Measurements from ENCODE around the gene WWC1.
"Not testable (repeated sequence)": the region's sequence is repeated elsewhere in the genome, so short reads cannot be mapped to it uniquely, and the experiment has no call there.

Gene WWC1

DNA sequence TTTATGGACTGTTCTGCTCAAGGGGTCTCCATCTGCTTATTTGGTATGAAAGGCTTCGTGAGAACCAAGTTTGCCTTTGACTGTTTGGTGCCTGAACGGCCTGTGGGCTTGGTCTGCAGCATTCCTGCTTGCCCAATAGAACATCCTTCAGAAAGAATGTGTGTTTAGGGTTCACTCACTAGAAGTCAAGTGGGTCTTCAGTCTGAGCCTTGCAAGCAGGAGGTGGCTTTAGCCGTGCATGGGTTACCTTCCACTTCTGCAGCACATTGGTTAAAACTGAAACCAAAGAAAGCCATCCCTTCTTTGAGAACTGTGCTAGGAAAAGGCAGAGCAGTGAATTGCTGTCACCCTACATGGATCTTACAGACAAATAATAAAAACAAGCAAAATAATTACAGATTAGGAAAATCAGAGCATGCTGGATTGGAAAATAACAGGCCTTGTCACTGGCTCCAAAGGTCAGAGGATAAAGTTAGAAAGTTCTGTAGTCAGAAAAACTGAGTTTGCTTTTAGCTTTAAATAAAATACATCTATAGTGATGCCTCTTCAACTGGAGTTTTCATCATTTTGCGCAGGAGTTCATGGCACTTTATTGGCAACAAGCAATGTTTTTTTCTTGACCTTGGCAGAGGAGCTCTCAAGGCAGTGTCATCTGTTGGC lies 16.6 kb downstream of the WWC1 start:
- no peak for DNase-seq (ENCODE audit: low read depth, low spot score)

- no peak for DNase-seq (ENCODE audit: low read depth, low spot score)
These were observed 17.6 kb downstream of the WWC1 start for GRCh38 chr5:168308976-168309598.

GRCh38 chr5:168310541-168310940 lies 19.1 kb downstream of the WWC1 start:
- not testable (repeated sequence) for DNase-seq (ENCODE audit: low read depth, low spot score)

DNA sequence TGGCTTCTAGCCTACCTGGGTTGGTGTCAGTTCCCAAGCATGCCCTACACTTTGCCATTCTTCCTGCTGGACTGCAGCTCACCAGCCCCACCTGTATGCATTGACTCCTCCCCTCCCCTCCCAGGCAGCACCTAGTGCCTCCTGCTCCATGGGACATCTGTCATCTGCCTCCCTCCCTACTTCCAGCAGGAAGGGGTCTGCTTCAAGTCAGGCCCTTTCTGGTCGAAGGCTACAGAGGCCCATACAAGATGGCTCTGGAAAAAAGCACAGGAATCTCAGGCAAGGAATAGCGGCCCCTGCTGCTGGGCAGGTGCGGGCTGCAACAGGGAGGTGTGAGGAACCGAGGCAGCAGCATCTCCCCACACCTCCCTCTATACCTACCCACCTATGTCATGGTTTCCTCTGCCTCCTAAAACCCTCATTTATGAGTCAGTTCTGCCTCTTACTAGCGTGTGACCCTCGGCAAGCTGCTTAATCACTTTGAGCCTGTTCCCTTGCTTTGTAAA lies 19.7 kb downstream of the WWC1 start:
- DNase-seq (ENCODE audit: low read depth, low spot score): no peak

- no peak for DNase-seq (ENCODE audit: low read depth, low spot score)
These were observed 21.3 kb downstream of the WWC1 start for GRCh38 chr5:168312606-168313295.

DNA sequence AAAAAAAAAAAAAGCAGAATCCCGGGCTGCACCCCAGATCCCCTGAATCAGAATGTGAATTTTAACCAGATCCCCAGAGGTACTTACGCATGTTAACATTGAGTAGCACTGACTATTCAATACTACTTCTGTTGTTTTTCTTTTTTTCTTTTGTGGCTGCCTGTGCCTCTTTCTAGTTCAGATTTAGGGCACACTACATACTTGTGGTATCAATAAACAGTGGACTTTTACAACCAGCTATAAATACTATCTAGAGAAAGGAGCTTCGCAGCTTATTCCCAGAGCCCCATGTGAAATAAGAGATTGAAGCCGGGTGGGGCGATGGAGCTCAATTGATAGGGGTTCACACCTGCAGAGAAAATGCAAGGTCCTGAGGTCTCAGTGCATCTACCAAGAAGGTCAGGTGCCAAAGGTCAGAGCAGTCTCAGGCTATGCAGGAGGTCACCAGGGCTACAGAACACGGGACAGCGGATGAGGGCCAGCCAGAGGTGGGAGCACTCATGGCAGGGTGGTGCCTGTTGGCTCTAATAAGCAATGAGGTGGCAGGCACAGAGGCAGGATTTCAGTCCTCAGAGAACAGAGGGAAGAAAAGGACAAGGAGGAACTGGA lies 22.3 kb downstream of the WWC1 start:
- DNase-seq (ENCODE audit: low read depth, low spot score): no peak

GRCh38 chr5:168314735-168315411 lies 23.4 kb downstream of the WWC1 start:
- no peak for DNase-seq (ENCODE audit: low read depth, low spot score)

- no peak for DNase-seq (ENCODE audit: low read depth, low spot score)
These were observed 24.1 kb downstream of the WWC1 start for GRCh38 chr5:168315416-168316138.

DNA sequence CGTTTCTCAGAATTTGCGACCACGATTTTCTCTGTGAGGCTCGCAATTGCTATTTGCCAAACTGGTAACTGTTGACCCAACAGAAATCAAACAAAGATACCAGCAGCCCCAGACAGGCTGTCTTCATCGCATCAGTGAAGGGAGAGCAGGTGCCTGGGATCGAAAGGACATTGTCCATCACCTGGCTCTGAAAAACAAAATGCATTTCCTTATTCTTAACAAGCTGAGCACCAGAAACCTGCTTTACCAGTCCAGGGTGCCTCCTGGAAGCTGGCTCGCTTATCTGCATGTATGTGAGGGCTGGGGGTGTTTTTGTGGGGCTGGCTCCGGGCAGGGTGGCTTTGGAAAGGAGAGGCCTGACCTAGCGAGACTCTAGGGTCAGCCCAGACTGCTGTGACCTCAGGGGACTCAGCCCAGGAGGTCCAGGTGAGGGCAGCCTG lies 24.7 kb downstream of the WWC1 start:
- DNase-seq (ENCODE audit: low read depth, low spot score): no peak

DNA sequence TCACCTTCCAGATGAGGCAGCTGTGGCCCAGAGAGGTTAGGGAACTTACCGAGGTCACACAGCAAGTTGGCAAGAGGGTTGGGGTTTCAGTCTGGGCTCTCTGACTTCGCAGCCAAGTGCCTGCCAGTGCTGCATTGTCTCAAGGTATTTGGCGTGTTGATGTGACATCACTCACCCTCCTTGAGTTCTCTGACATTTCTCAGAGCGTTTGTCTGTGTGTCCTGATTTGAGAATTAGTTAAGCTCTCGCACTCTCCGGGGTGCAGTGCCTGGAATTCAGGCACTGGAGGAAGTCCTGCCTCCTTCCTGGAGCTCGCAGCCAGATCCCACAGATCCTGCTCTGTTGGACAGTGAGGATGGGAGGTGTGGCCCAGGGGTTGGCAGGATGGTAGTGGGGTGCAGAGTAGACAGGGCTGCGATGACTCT lies 25.7 kb downstream of the WWC1 start:
- DNase-seq (ENCODE audit: low read depth, low spot score): no peak

DNA sequence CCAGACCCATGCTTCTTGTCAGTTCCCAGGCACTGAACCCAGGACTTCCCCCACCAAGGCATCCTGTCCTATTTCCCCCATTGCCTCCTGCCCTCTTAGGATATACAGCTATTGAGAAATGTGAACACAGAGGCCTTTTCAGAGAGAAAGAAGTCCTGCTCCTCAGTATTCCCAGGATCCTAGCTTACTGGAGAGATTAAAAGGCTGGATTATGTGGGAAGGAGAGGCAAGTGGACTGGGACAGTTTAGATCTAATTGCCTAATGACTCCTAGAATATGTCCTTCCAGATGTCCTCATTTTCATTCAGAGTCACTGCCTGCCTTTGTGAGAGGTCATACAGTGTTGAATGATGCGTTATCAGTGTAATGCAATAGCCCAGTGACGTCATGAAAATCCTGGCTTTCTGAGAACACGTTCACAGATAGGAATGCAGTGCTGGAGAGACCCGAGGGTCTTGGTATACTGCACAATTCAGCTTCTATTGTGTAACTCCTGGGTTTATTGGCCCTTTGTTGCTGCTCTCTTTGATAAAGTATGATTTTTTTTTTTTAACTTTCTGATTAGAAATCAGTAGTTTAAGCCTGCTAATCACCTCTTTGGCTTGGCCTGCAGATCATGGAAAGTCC lies 26.2 kb downstream of the WWC1 start:
- peak; percentile 34 for DNase-seq (ENCODE audit: low read depth, low spot score)

DNA sequence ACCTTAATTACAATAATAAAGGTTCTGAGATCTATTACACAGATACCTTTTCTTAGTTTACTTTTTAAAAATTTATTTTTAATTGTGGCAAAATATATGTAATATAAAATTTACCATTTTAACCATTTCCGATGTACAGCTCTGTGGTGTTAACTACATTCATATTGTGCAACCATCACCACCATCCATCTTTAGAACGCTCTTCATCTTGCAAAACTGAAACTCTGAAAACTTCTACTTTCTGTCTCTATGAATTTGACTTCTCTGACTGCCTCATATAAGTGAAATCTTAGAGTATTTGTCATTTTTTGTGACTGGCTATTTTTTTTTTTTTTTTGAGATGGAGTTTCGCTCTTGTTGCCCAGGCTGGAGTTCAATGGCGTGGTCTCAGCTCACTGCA lies 26.8 kb downstream of the WWC1 start:
- no peak for DNase-seq (ENCODE audit: low read depth, low spot score)

DNA sequence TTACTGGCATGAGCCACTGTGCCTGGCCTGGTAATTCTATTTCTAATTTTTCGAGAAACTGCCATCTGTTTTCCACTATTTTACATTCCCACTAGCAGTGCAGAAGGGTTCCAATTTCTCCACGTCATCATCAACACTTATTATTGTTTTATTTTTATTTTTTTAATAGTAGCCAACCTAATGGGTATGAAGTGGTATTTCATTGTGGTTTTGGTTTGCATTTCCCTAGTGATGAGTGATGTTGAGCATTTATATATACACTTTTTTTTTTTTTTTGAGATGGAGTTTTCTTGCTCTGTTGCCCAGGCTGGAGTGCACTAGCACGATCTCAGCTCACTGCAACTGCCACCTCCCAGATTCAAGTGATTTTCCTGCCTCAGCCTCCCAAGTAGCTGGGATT lies 28.3 kb downstream of the WWC1 start:
- no peak for DNase-seq (ENCODE audit: low read depth, low spot score)

GRCh38 chr5:168320805-168321204 lies 29.4 kb downstream of the WWC1 start:
- no peak for DNase-seq (ENCODE audit: low read depth, low spot score)

- DNase-seq (ENCODE audit: low read depth, low spot score): no peak
These were observed 33.6 kb downstream of the WWC1 start for GRCh38 chr5:168324859-168325630.

- no peak for DNase-seq (ENCODE audit: low read depth, low spot score)
These were observed 35.6 kb downstream of the WWC1 start for GRCh38 chr5:168327019-168327421.

GRCh38 chr5:168327451-168327850 lies 36.0 kb downstream of the WWC1 start:
- no peak for DNase-seq (ENCODE audit: low read depth, low spot score)

DNA sequence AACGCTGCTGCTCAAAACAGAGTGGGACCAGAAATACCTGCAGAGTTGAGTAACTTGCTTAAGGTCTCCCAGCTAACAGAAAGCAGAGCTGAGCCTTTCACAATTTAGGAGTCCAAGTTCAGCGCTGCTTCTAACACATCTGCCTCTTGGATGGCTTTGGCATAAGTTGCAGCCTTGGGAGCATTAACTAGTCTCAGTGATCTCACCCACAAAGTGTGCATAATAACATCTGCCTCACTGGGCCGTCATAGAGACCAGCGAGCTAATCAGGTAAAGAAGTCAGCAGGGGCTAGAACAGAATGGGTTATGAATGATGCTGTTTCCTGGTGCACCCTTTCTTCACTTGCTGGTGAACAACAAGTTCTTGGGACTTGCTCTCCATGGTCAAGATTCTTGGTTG lies 36.5 kb downstream of the WWC1 start:
- no peak for DNase-seq (ENCODE audit: low read depth, low spot score)

GRCh38 chr5:168328814-168329213 lies 37.4 kb downstream of the WWC1 start:
- DNase-seq (ENCODE audit: low read depth, low spot score): no peak

GRCh38 chr5:168329302-168329701 lies 37.9 kb downstream of the WWC1 start:
- DNase-seq (ENCODE audit: low read depth, low spot score): no peak
